Thyroid gland (tissue), 4 donors: Measurements from ENCODE around the gene TWSG1.

Experiments
- POLR2A ChIP-seq, 2 donors: fragments of 450-650 bp; IDR thresholded peaks; one replicate each; pipeline ENCODE4 v1.6.1; 2017; ENCODE audit warnings: antibody characterized with exemption in 2 of 2, mild to moderate bottlenecking in 2 of 2, moderate library complexity in 1 of 2
- TF ChIP-seq, protein P1 (sequence below), 6 experiments: fragments of 200-600 bp in 3 of 6; fragments of 450-650 bp in 3 of 6; sonication (generic) in 3 of 6; IDR thresholded peaks; one replicate each; pipeline ENCODE4 v1.5.1; 2016 to 2019; ENCODE audit warnings: antibody characterized with exemption in 6 of 6, mild to moderate bottlenecking in 2 of 6, inconsistent platforms in 1 of 6, moderate library complexity in 1 of 6

DNA sequence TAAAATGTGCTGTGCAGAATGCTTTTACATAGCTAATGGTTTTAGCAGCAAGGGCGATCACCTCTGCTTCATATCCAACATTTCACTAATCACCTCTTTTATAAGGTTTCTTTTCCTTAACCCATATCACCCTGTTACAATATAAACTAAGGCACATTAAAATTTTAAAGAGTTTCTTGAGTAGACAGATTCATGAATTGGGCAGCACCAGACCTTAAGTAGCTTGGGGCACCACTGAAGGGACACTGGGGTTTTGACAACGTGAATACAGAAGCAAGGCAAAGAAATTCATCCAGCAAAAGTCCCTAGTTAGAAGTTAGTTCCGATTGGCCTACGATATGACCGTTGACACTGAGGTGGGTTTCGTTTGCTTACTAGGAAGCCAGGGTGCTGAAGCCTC, 96.7 kb downstream of the TWSG1 start:
- TF ChIP-seq, protein P1, sequence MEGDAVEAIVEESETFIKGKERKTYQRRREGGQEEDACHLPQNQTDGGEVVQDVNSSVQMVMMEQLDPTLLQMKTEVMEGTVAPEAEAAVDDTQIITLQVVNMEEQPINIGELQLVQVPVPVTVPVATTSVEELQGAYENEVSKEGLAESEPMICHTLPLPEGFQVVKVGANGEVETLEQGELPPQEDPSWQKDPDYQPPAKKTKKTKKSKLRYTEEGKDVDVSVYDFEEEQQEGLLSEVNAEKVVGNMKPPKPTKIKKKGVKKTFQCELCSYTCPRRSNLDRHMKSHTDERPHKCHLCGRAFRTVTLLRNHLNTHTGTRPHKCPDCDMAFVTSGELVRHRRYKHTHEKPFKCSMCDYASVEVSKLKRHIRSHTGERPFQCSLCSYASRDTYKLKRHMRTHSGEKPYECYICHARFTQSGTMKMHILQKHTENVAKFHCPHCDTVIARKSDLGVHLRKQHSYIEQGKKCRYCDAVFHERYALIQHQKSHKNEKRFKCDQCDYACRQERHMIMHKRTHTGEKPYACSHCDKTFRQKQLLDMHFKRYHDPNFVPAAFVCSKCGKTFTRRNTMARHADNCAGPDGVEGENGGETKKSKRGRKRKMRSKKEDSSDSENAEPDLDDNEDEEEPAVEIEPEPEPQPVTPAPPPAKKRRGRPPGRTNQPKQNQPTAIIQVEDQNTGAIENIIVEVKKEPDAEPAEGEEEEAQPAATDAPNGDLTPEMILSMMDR (IDR thresholded peaks at IDR 0.05) = no peak
- no peak for TF ChIP-seq POLR2A (IDR thresholded peaks at IDR 0.05)
